NCI-H1694 treated with DMSO at 0.1 percent for 48 hours (cell line): ENCODE measurements around the gene RUSC2.
"Not testable (repeated sequence)": the region's sequence is repeated elsewhere in the genome, so short reads cannot be mapped to it uniquely, and the experiment has no call there.

Source experiments
- DNase-seq: peaks from one replicate; lab custom pipeline; 2025; lab: John Stamatoyannopoulos, UW

RUSC2 gene

DNA sequence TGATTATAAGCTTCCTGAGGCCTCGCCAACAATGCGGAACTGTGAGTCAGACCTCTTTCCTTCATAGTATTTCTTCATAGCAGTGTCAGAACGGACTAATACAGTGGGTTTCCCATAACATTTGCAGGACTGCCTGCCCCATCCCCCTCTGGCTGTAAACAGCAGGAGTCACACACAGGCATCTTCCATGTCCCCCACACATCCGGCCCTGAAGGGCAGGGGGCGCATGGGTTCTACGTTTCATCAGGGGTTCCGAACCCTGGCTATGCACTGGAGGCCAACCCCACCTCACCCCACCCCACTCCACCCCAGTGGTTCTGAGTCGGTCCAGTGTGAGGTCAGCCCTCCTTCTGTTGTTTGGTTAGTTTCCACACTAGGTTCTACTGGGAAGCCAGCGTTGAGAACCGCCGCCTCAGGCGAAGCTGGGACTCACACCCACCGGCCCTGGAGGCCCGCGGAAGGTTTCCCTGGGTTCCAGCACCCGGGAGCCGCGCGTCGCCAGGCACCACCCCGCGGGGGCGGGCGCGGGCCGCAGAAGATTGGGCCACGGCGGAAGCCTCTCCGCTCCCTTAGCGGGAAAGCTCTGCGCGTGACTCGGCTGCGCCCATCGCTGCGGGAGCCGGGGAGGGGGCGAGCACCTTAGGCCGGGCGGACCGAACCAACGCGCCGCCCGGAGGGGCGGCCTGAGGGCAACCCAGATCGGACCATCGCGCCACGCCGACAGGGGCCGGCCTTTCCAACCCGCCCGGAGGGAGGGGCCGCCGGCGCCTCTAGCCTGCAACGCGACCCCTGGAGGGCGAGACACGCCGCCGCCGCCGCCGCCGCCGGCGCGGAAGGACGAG is at the start of gene RUSC2:
TSS of gene RUSC2 (plus strand) at position 799 of the 842 bp plus-strand sequence. CDS start 56,411 bp downstream, outside the sequence.
- peak; percentile 68 for DNase-seq

- no peak for DNase-seq
These were observed 43.9 kb upstream of the RUSC2 start for GRCh38 chr9:35446012-35446411.

DNA sequence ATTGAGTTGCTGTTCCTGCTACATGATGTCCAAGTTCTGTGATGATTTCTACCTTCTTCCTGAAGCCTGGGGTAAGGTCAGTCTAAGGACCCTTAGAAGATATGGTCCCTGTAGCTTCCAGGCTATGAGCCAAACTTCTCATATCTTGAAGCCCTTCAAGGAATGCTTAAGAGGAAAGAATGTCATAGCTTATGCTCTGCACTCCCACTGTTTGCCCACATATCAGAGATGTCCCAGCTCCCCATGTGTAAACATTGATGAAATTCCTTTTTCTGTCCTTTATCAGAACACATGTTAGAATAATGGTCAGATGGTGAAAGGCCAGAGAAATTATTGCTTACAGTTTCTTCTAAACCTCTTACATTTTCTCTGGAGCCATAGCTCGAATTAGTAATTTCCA is 41.4 kb upstream of the RUSC2 start:
- DNase-seq, result no peak

- no peak for DNase-seq
These were observed 37.4 kb upstream of the RUSC2 start for GRCh38 chr9:35452481-35452880.

GRCh38 chr9:35453786-35454185 is 36.1 kb upstream of the RUSC2 start:
- DNase-seq, result no peak

DNA sequence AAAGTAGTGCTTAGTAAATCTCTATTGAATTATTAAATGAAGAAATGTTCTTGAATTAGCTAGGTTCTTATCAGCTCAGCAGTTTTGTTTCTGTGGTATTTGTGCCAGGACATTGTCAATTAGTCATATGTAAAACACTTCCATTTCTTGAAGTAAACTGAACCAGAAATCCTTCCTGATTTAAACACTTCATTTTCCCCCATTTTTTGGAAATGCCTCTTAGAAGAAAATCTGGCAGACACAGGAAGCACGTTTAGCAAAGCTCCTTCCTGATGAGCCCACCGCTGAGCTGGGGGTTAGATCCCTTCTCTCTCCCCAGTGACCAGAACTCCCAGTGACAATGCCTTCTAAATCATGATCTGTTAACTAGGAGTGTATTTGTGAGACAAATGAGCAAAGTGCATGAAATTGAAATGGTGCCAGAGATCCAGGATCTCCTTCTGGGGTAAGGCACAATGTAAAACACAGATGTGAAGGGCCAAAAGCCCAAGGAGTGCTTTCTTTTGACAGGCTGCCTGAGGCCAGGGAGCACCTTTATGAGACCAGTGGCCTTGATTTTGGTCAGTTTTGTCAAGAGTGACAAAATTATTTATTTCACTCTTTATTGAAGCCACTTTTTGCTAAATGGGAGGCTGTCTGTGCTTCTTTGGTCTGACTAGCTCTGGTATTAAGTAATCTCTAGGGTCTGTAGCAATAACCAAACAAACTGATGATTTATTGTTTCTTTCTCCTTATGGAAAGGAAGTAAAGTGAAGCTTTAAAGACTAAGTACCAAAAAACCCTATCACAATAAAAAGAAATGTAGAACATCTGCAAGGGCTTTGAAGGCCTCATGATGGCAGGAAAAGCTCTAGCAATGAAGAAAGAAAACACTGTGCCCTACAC is 25.5 kb upstream of the RUSC2 start:
- no peak for DNase-seq

DNA sequence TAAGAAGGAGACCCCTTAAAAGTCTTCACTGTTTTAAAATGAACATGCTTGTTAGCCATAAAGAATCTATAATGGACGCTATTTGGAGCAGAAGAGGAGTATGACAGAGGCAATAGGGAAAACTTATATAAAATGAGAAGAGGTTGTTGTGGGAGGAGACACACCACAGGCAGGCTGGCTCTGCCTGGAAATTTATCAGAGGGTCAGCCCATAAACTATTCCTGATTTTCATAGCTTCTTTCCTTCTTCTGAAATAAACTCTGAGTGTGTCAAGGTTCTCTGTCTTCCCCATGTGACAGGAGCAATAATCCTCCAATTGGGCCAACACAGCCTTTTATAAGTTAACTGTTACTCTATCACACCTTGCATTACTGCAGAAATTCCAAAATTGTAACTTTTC is 19.6 kb upstream of the RUSC2 start:
- no peak for DNase-seq

- no peak for DNase-seq
These were observed 19.0 kb upstream of the RUSC2 start for GRCh38 chr9:35470894-35471293.

DNA sequence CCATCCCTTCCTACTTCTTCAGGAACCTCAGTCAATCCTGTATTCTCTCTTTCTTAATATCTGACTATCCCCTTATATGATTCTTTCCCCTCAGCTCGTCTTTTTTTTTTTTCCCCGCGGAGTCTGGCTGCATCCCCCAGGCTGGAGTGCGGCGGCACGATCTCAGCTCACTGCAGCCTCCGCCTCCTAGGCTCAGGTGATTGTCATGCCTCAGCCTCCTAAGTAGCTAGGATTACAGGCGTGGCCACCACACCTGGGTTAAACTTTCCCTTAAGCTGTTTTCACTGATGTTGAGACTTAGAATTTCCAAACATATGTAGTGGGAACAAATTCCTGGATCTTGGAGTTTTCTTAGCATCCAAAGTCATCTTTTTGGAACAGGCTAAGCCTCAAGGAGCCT is 13.3 kb upstream of the RUSC2 start:
- DNase-seq, result no peak

- peak; percentile 31 for DNase-seq
These were observed 12.6 kb upstream of the RUSC2 start for GRCh38 chr9:35477211-35477855.

DNA sequence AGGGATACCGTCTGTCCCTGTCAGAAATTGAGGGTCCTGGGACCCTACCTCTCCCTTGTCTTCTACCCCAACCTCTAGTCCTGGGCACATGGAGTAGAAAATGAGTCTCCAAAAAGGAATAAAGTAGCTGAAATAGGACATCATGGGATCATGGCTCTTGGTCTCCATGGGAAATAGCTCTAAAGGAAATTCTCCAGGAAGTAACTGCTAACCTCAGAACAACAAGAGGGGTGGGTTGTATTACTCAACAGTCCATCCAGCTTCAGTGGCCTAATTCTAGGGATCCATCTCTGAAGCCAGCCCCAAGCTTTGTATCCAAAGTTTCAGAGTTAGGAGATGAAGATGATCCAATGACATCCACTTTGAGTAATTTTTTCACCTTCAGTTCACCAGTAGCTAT is 11.0 kb upstream of the RUSC2 start:
- no peak for DNase-seq

- DNase-seq, result peak; percentile 17
These were observed 8.4 kb upstream of the RUSC2 start for GRCh38 chr9:35481347-35481975.

- DNase-seq, result no peak
These were observed 7.8 kb upstream of the RUSC2 start for GRCh38 chr9:35482071-35482470.

GRCh38 chr9:35484406-35484805 is 5.5 kb upstream of the RUSC2 start:
- no peak for DNase-seq

DNA sequence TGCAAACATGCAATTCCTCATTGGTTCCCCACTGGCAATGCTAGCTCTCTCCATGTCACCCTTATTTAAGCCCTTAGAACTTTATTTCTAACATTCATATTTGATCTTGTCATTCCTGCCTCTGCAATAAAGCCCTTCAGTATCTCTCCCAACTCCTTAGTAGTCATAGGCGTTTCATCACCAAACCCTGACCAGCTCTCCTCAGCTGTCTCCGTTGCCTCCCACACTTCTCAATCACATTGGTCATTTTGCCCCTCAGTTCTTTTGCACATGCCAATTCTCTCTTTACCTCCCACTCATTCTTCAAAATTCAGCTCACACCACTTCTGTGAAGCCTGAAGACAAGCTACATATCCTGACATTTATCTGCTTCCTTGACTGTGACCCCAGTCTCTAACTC is 2.8 kb upstream of the RUSC2 start:
- no peak for DNase-seq

DNA sequence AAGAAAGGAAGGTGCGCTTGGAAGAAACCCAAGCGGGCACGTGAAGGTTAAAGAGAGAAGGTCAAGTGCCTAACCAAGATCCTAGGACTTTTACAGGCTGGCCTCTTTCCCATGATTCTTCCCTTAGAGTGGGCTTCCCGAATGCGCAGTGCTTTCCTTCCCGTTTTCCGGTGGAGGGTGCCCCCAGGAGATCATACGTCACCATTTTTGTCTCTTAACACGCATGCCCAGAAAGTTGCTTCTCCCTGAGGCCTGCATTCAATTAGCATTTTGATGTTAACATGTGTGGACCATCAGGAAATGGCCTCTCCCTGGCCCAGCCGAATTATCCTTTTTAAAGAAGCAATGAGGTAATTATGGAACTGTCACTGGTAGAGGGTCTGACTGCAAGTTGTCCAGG is 1.9 kb upstream of the RUSC2 start:
- no peak for DNase-seq

GRCh38 chr9:35488566-35489312 is 1.2 kb upstream of the RUSC2 start:
- no peak for DNase-seq

DNA sequence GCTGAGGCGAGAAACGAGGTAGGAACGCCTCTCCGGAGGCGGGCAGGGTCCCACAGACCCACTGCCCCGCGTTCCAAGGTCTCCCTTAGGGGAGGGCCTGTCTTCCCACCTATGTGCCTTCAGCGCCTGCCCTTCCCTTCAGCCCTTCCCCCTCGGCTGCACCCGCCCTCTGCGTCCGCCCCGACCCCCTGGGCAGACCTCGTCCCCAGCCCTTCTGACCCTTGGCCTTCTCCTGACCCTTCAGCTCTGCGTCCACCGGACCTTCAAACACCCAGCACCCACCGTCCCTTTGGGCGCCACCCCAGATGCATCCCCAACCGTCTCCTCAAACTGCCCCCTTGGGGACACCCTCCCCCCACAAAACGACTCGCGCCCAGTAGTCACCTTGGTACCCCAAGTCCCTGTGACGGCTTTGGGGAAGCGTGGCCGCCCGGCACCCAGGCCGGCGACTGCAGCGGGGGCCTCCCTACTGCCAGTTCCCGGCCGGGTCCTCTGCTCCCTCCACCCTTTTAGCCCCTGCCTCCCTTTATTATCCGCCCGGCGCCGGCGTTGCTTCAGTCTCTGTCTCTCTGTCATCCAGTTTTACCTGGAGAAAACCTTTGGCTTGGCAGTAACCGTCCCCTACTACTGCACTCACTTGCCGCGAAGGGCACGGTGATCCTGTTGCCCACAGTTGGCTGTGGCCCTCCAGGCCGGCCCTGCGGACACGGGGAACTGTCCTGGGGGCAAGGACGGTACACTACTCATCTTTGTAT is 421 bp downstream of the RUSC2 start:
- no peak for DNase-seq

GRCh38 chr9:35490910-35491465 is 1.1 kb downstream of the RUSC2 start:
- no peak for DNase-seq

GRCh38 chr9:35493119-35493518 is 3.2 kb downstream of the RUSC2 start:
- DNase-seq, result not testable (repeated sequence)
